GM18861 (cell line): ENCODE results near the gene SPDYE18.
A peak's percentile ranks its signal among the peaks of the same experiment; 100 is the strongest.
"Not testable (repeated sequence)": the region's sequence is repeated elsewhere in the genome, so short reads cannot be mapped to it uniquely, and the experiment has no call there.

Source experiments
- ATAC-seq: cut with Tn5 transposase; IDR thresholded peaks from one replicate; pipeline ENCODE4 v1.9.1; 2021; ENCODE audit not compliant: unreplicated experiment

Gene SPDYE18, protein sequence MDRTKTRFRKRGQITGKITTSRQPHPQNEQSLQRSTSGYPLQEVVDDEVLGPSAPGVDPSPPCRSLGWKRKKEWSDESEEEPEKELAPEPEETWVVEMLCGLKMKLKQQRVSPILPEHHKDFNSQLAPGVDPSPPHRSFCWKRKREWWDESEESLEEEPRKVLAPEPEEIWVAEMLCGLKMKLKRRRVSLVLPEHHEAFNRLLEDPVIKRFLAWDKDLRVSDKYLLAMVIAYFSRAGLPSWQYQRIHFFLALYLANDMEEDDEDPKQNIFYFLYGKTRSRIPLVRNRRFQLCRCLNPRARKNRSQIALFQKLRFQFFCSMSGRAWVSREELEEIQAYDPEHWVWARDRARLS

DNA sequence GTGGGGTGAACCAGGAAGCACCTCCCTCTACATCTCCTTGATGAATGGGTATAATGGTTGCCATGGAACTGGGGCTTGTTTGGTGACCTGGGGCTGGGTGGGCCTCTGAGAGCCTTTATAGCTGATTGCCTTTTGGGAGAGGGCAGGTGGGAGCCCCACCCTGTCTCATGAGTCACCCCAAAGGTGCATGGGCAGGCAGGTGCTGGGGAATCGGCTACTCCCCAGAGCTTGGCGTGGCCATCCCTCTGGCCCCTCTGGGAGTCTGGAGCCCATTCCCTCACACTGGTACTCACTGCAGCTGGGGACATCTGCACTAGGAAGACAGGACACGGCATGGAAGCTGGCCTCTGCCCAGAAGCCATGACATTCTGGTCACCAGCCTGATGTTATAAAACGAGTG, at the start of gene SPDYE18:
SPDYE18 (minus strand) TSS at position 2 of the 400 bp plus-strand sequence. CDS start 2,046 bp downstream, outside the sequence.
- not testable (repeated sequence) for ATAC-seq

DNA sequence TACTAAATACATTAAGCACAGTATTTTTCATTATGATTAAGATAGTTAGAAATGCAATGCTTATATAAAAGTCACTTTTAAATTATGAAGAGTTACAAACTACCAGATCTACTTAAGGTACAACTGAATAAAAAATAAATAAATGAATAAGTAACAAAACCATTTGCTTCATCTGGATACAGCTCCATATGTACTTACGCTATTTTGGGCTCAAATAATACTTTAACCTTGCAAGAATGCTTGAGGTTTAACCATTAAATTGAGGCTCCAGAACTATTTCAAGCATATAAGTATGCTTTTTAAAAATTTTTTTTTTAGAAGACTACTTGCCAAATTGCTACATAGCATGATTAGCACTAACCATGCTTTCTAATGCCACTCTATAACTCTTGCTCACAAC, 46.0 kb upstream of the SPDYE18 start:
- not testable (repeated sequence) for ATAC-seq

DNA sequence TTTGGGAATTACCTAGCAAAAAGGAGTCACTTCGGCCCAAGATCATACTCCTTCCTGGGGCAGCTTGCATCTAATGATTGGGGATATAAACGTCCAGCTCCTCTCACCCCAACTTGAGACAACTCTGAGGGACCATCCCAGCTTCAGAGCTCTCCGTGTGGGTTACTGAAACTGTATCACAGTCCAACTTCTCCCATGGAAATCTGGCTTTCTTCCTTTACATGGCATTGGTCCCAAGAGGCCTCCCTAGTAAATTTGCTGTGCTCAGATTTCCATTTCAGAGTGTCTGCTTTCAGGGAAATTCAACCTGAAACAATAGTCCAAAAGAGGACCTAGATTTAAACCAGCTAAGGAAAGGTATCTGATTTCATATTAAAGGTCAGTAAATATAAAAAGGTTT, 45.3 kb upstream of the SPDYE18 start:
- ATAC-seq: not testable (repeated sequence)

DNA sequence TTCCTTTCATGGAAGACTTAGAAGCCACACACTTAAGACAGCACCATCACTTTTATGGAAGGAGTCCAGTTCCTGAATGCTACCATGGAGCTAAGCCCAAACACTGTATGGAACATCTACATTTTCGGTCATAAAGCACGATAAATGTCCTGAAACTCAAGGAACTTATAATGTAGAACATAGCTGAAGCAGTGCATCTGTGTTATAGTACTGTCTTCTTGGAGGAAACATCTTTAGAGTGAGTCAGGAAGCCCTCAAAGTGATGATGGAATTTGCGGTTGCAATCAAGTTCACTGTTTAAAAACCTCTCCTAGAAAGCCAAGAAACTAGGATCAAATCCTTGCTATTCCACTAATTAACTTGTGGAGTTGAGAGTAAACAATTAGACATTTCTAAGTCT, 43.5 kb upstream of the SPDYE18 start:
- not testable (repeated sequence) for ATAC-seq

DNA sequence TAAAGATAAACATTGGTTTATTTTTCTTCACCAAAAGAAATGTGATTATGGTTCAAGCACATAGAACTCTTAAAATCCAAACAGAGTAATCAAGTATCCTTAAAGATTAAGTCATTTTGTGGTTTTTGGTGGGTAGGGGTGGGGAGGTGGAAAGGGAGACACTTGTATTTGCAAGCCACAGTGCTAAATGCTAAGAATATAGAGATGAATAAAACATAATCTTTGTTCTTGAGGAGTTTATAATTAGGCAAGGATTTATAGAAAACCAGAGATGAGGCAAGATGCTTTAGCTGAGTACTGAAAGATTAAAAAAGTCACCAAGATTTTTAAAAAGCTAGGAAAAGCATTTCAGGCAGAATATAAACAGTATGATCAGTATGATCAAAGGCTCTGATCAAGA, 40.3 kb upstream of the SPDYE18 start:
- ATAC-seq: not testable (repeated sequence)

DNA sequence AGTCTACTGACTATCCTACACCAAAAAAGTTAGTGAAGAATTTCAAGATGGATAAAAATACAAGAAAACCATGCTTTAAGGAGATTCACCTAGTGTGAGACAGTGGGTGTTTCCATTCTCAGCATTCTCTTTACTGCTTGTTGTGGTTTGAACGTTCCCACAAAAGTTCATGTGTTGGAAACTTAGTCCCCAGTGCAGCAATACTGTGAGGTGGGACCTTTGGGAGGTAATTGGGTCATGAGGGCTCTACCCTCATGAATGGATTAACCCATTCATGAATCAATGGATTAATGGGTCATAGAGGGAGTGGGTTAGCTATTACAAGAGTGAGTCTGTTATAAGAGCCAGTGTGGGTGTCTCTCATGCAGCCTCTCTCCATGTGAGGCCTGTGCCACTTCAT, 38.8 kb upstream of the SPDYE18 start:
- ATAC-seq: not testable (repeated sequence)

DNA sequence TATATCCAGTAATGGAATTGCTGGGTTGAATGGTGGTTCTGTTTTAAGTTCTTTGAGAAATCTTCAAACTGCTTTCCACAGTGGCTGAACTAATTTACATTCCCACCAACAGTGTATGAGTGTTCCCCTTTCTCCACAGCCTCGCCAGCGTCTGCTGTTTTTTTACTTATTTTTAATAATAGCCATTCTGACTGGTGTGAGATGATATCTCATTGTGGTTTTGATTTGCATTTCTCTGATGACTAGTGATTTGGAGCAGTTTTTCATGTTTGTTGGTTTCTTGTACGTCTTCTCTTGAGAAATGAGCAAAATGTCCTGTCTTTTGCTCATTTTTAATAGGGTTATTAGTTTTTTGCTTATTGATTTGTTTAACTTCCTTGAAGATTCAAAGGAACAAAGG, 38.1 kb upstream of the SPDYE18 start:
- ATAC-seq: peak; percentile 44

DNA sequence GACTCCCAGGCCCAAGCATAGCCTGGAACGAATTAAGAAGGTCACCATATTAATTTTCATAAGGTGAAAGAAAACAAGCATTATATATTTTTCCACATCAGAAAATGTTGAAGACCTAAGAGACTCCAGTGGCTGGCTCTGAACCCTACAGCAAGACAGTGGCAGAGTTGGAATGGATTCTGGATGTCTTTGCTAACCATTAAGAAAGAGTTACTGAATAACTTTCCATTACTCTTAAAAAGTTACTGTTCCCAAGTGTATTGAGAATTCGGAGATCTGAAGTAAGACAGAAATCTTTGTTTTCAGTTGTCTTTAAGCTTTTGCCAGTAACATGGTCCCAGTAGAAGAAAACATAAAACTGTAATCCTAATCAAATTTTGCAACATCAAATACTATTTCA, 29.9 kb upstream of the SPDYE18 start:
- ATAC-seq: not testable (repeated sequence)

DNA sequence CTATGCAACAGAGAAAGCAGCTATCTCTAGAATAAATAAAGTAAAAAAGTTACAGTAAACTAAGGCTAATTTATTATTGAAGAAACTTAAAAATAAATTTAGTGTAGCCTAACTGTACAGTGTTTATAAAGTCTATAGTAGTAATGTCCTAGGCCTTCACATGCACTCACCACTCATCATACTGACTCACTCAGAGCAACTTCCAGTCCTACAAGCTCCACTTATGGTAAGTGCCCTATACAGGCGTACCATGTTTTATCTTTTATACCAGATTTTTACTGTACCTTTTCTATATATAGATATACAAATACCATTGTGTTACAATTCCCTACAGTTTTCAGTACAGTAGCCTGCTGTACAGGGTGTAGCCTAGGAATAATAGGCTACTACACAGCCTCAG, 19.8 kb upstream of the SPDYE18 start:
- ATAC-seq: not testable (repeated sequence)

DNA sequence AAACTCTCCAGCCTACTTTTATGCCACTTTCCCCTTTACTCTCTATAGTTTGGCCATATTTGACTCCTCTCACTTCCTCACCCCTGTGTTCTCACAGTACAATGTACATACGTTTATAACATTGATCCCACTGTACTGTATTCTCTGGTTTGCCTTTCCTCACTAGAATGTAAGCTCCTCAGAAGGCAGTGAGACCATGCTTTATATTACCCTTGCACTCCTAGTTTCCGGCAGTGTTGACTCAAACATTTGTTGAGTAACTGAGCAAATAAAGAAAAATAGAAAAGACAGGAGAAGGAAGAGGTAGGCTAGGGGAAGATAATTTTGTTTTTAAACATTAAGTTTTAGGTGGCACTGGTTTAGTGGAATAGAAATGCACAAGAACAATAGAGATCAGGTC, 17.9 kb upstream of the SPDYE18 start:
- ATAC-seq: not testable (repeated sequence)

DNA sequence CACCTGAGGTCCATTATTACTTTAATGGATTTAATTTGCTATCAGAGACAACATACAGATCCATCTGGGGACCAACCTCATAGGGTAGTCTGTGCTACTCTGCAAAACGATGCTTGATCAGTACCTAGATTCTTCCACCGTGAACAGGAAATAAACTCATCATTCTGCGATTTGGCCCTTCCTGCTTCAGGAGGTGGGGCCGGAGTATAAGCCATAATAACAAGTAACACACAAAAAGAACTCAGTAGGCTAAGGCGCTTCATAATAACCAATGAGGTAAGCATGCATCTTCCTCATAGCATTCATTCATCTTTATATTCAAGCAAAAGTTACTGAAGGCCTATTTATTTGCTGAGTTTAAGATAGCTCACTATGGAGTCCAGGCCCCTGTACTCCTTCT, 17.3 kb upstream of the SPDYE18 start:
- not testable (repeated sequence) for ATAC-seq

DNA sequence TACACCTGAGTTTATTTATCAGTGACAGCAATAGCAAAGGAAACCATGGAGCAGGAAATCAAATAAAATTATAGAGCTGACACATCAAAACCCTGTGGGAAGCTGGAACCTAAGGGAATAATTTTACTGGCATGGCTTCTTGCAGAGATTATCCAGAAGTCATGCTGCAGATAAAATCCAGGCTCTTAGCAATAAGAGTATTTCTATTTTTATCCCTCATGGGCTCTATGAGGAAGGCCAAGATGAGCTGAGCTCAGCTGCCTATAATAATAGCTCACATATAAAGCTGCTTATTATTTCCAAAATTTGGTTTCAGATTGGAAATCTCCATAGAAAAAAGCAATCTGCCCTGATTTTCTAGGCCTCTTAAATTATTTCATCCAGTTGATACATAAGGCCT, 16.8 kb upstream of the SPDYE18 start:
- ATAC-seq: not testable (repeated sequence)

DNA sequence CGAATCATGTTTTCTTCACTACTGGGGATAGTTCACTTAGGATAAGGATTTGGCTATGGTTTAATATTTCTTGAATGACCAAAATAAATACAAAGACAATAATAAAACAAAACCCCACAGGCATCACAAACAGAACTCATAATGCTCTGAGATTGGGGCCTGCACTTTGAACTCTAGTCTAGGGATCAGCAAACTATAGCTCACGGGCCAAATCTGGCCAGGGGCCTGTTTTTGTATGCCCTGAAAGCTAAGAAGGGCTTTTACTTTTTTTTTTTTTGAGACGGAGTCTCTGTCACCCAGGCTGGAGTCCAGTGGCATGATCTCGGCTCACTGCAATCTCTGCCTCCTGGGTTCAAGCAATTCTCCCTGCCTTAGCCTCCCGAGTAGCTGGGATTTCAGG, 14.7 kb upstream of the SPDYE18 start:
- ATAC-seq: not testable (repeated sequence)

DNA sequence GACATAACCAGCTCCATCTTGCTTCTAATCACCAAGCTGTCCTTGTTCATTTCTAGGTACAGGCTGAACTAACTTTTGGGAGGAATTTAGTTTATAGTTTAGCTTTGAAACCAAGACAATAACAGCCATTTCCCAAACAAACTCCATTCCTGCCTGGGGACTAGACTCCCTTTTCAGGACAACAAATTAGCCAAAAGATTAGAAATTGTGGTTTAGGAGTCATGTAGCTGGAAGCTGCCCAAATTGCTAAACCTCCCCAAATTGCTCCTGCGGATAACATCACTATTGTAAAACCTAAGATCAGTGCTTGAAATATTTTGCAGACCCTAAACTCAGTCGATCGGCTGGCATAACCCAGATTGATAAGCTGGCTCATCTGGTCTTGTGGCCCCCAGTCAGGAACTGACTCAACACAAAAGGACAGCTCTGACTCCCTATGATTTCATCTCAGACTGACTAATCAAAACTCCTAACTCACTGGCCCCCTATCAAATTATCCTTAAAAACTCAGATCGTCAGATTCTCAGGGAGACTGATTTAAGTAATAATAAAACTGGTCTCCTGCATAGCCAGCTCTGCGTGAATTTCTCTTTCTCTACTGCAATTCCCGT, 12.5 kb upstream of the SPDYE18 start:
- not testable (repeated sequence) for ATAC-seq

DNA sequence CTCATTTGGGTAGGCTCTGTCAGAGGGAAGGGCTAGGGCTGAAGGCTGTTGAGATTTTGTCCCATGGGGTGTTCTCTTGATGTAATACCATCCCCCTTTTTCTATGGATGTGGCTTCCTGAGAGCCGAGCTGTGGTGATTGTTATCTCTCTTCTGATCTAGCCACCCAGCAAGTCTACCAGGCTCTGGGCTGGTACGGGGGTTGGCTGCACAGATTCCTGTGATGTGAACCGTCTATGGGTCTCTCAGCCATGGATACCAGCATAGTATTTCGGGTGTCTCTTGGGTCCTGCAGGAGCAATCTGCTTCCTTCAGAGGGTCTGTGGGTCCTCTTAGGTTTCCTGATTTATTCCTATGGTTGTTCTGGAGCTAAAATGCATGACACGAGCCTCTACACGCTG, 8.8 kb upstream of the SPDYE18 start:
- ATAC-seq: not testable (repeated sequence)

DNA sequence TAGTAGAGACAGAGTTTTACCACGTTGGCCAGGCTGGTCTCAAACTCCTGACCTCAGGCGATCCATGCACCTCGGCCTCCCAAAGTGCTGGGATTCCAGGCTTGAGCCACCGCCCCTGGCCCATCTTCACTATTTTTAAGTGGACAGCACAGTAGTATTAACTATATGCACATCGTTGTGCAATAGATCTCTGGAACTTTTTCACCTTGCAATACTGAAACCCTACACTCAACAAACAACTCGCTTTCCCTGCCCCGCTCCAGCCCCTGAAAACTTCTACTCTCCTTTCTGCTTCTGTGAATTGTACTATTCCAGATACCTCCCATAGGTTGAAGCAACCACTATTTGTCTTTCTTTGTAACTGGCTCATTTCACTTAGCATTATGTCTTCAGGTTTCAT, 3.5 kb upstream of the SPDYE18 start:
- ATAC-seq: not testable (repeated sequence)

DNA sequence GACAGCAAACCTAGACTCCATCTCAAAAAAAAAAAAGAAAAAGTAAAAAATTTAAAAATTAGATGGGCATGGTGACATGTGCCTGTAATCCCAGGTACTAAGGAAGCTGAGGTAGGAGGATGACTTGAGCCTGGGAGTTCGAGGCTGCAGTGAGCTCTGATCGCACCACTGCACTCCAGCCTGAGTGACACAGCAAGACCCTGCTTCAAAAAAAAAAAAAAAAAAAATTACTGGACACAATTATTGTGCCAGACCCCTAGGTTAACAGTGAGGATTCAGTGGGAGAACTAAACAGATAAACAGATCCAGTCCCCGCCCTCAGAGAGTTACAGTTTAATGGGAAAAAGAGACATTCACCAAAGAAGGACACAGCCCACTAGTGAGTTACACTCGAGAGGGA, 1.4 kb upstream of the SPDYE18 start:
- ATAC-seq: not testable (repeated sequence)

DNA sequence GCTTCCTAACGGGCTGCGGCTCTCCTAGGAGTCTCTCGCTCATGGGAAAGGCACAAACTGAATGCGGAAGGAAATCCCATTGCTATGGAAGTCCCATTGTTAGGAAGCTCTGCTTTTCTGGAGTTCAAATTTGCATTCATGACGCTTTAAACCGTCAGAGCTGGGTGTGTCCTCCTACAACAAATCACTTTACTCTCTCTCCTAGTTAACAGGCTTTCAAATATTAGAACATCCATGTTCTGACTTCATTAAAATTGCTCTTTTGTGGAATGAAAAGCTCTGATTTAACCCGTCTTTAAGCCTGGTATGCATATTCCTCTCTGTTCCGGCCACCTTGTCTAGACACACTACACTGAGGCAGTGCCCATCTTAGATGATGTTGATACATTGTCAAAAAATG, 30.1 kb downstream of the SPDYE18 start, which contains the start of gene SPDYE17:
SPDYE17 (minus strand) TSS at position 101 of the 400 bp plus-strand sequence. CDS start 1,791 bp downstream, outside the sequence.
- ATAC-seq: not testable (repeated sequence)

DNA sequence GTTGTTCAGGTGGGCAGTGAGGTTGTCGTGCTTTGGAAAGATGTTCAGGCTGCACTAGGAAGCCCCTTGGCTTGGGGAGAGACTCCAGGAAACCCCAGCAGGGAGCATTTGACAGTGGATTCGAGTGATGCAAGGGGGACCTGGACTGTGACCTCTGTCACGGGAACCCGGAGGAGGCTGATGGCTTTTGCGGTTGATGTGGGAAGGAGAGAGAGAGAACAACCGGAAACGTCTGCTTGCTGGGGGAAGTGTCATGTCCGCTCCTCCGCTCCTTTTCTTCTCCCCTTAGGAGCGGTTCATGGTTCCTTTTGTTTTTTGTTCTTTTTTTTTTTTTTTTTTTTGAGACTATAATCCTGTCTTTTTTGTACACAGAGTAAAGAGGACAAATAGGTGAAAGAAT, 36.0 kb downstream of the SPDYE18 start:
- ATAC-seq: not testable (repeated sequence)

DNA sequence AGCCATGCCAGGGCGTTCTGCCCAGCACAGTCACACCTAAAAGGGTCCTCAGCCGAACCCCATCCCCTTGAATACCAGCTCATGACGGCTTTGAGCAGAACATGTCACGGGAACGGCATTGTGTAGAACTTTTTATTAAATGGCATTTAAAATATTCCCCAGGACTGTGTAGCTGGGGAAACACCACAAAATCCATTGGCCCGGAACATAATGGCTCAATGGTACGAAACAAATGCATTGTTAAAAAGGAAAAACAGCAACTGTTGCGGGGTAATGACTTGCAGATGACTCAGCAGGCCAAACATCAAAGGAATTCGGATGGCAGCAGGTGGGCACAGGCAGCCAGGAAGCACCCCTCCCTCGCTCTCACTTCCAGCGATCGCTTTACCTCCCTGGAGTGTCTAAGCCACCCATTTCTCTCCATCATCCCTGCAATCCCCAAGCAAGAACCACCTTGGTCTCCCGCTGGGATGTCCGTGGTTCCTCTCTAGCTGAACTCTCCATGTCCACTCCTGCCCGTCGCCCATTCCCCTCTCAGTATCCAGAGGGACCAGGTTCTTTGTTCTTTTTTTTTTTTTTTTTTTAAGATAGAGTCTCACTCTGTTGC, 52.2 kb downstream of the SPDYE18 start:
- ATAC-seq: not testable (repeated sequence)

DNA sequence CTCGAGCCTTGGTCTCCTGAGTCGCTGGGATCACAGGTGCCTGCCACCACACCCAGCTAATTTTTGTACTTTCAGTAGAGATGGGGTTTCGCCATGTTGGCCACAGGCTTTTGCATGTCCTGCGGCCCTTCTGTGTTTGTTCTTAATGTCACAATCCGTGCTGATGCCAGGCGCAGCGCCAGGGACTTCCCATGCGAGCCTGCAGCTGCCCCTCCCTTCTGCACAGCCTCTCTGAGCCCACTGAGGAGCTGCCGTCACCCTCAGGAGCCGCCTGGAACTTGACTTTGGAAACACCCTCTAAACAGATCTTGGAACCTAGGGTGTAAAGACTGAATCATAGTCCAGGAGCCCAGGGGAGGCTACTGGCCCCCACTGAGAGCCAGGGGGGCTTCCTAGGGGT, 54.4 kb downstream of the SPDYE18 start:
- not testable (repeated sequence) for ATAC-seq
